WTC11 (cell line): Measurements from ENCODE around the gene NUDT12.

Experiments used
- CREB1 ChIP-seq: sonication (generic); formaldehyde crosslinking; IDR thresholded peaks from 2 replicates; pipeline ENCODE4 v1.8.0; 2023; ENCODE audit warnings: mild to moderate bottlenecking, missing genetic modification reagents
- ESRRA ChIP-seq: sonication (generic); formaldehyde crosslinking; IDR thresholded peaks from 2 replicates; pipeline ENCODE4 v1.8.1; 2022; ENCODE audit warnings: mild to moderate bottlenecking, missing genetic modification reagents, borderline replicate concordance
- FOXJ3 ChIP-seq: sonication (generic); formaldehyde crosslinking; IDR thresholded peaks from 2 replicates; pipeline ENCODE4 v1.9.0; 2021; ENCODE audit warnings: missing genetic modification reagents, mild to moderate bottlenecking, borderline replicate concordance
- JUN ChIP-seq: sonication (generic); formaldehyde crosslinking; IDR thresholded peaks from 2 replicates; pipeline ENCODE4 v1.8.0; 2023; ENCODE audit warnings: mild to moderate bottlenecking, missing genetic modification reagents
- NR3C1 ChIP-seq: sonication (generic); formaldehyde crosslinking; conservative IDR thresholded peaks from 2 replicates; pipeline ENCODE4 v1.8.1; 2023; ENCODE audit warnings: low read depth, mild to moderate bottlenecking, missing genetic modification reagents
- TEAD1 ChIP-seq: sonication (generic); formaldehyde crosslinking; IDR thresholded peaks from 2 replicates; pipeline ENCODE4 v1.8.0; 2022; ENCODE audit warnings: mild to moderate bottlenecking, missing genetic modification reagents
- TP53 ChIP-seq: sonication (generic); formaldehyde crosslinking; IDR thresholded peaks from 2 replicates; pipeline ENCODE4 v1.8.1; 2023; ENCODE audit warnings: mild to moderate bottlenecking, missing genetic modification reagents
- ZNF121 ChIP-seq: sonication (generic); formaldehyde crosslinking; IDR thresholded peaks from 2 replicates; pipeline ENCODE4 v1.8.0; 2023; ENCODE audit warnings: missing genetic modification reagents
- TF ChIP-seq, protein P1 (sequence below): sonication (generic); formaldehyde crosslinking; IDR thresholded peaks from 2 replicates; pipeline ENCODE4 v1.8.0; 2022; ENCODE audit warnings: mild to moderate bottlenecking, missing genetic modification reagents
- TF ChIP-seq, protein P2 (sequence below): fragments of 200-600 bp; IDR thresholded peaks from 2 replicates; pipeline ENCODE4 v1.8.0; 2022; ENCODE audit warnings: antibody characterized with exemption
- TF ChIP-seq, protein P3 (sequence below): fragments of 250-450 bp; sonication (Bioruptor Pico); IDR thresholded peaks from 2 replicates; pipeline ENCODE4 v2.1.2; 2022; ENCODE audit warnings: mild to moderate bottlenecking, moderate library complexity
- TF ChIP-seq, protein P4 (sequence below): sonication (generic); formaldehyde crosslinking; IDR thresholded peaks from 2 replicates; pipeline ENCODE4 v1.8.1; 2023; ENCODE audit warnings: mild to moderate bottlenecking, missing genetic modification reagents, moderate library complexity
- TF ChIP-seq, protein P5 (sequence below): sonication (generic); formaldehyde crosslinking; IDR thresholded peaks from 2 replicates; pipeline ENCODE4 v1.8.0; 2023; ENCODE audit warnings: missing genetic modification reagents

DNA sequence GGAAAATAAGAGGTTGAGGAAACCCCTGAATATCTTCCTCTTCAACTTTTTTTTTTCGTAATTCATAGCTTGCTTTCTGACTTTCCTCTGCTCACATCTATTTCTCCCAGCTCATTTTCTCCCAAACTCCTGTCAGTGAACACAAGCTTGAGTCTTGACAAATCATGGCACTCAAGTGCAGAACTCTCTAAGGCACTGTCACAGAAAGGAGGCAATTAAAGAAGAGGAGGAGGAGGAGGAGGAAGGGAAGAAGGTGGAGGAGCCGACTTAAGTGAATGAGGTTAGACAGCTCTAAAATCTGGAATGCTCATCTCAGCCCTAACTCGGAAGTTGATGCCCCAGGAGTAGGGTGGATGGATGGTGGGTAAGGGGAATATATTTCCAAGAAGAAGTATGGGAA is 27.2 kb upstream of the NUDT12 start:
- TF ChIP-seq, protein P1, sequence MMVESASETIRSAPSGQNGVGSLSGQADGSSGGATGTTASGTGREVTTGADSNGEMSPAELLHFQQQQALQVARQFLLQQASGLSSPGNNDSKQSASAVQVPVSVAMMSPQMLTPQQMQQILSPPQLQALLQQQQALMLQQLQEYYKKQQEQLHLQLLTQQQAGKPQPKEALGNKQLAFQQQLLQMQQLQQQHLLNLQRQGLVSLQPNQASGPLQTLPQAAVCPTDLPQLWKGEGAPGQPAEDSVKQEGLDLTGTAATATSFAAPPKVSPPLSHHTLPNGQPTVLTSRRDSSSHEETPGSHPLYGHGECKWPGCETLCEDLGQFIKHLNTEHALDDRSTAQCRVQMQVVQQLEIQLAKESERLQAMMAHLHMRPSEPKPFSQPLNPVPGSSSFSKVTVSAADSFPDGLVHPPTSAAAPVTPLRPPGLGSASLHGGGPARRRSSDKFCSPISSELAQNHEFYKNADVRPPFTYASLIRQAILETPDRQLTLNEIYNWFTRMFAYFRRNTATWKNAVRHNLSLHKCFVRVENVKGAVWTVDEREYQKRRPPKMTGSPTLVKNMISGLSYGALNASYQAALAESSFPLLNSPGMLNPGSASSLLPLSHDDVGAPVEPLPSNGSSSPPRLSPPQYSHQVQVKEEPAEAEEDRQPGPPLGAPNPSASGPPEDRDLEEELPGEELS (CRISPR knock-in tag), result no peak
- TF ChIP-seq, protein P2, sequence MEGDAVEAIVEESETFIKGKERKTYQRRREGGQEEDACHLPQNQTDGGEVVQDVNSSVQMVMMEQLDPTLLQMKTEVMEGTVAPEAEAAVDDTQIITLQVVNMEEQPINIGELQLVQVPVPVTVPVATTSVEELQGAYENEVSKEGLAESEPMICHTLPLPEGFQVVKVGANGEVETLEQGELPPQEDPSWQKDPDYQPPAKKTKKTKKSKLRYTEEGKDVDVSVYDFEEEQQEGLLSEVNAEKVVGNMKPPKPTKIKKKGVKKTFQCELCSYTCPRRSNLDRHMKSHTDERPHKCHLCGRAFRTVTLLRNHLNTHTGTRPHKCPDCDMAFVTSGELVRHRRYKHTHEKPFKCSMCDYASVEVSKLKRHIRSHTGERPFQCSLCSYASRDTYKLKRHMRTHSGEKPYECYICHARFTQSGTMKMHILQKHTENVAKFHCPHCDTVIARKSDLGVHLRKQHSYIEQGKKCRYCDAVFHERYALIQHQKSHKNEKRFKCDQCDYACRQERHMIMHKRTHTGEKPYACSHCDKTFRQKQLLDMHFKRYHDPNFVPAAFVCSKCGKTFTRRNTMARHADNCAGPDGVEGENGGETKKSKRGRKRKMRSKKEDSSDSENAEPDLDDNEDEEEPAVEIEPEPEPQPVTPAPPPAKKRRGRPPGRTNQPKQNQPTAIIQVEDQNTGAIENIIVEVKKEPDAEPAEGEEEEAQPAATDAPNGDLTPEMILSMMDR, result no peak
- TF ChIP-seq CREB1 (CRISPR knock-in tag) (no peak), FOXJ3 (CRISPR knock-in tag) (no peak), TEAD1 (CRISPR knock-in tag) (no peak), ESRRA (CRISPR knock-in tag) (no peak), NR3C1 (CRISPR knock-in tag) (no peak), TP53 (CRISPR knock-in tag) (no peak), ZNF121 (no peak), JUN (CRISPR knock-in tag) (no peak)
- TF ChIP-seq, protein P3, sequence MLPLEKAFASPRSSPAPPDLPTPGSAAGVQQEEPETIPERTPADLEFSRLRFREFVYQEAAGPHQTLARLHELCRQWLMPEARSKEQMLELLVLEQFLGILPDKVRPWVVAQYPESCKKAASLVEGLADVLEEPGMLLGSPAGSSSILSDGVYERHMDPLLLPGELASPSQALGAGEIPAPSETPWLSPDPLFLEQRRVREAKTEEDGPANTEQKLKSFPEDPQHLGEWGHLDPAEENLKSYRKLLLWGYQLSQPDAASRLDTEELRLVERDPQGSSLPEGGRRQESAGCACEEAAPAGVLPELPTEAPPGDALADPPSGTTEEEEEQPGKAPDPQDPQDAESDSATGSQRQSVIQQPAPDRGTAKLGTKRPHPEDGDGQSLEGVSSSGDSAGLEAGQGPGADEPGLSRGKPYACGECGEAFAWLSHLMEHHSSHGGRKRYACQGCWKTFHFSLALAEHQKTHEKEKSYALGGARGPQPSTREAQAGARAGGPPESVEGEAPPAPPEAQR, result no peak
- TF ChIP-seq, protein P4, sequence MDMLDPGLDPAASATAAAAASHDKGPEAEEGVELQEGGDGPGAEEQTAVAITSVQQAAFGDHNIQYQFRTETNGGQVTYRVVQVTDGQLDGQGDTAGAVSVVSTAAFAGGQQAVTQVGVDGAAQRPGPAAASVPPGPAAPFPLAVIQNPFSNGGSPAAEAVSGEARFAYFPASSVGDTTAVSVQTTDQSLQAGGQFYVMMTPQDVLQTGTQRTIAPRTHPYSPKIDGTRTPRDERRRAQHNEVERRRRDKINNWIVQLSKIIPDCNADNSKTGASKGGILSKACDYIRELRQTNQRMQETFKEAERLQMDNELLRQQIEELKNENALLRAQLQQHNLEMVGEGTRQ (CRISPR knock-in tag), result no peak
- TF ChIP-seq, protein P5, sequence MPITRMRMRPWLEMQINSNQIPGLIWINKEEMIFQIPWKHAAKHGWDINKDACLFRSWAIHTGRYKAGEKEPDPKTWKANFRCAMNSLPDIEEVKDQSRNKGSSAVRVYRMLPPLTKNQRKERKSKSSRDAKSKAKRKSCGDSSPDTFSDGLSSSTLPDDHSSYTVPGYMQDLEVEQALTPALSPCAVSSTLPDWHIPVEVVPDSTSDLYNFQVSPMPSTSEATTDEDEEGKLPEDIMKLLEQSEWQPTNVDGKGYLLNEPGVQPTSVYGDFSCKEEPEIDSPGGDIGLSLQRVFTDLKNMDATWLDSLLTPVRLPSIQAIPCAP, result no peak
